NB4 (cell line): ENCODE data around the gene ANKRD39.

Experiments used
- CTCF ChIP-seq: IDR thresholded peaks from one replicate; pipeline ENCODE4 v1.5.1; 2012; ENCODE audit warnings: low read depth, low read length
- TF ChIP-seq, protein P1 (sequence below): IDR thresholded peaks from 2 replicates; pipeline ENCODE4 v1.6.1; 2011; ENCODE audit warnings: low read depth, low read length

- TF ChIP-seq CTCF = no peak
- TF ChIP-seq, protein P1, sequence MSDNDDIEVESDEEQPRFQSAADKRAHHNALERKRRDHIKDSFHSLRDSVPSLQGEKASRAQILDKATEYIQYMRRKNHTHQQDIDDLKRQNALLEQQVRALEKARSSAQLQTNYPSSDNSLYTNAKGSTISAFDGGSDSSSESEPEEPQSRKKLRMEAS = no peak
These were observed 5.9 kb upstream of the ANKRD39 start for GRCh38 chr2:96863575-96864342.
